Stimulated activated CD4-positive, alpha-beta T cell treated with anti-CD3 and anti-CD28 coated beads, Interleukin-2, amount 100 ng/mL, for 48 hours (primary cell): ENCODE measurements around the gene ANGPT4.

ENCODE experiments used
- DNase-seq, 2 donors: peaks; one replicate each; pipeline ENCODE4 v3.0.0-alpha.2; 2020

ANGPT4 gene, protein sequence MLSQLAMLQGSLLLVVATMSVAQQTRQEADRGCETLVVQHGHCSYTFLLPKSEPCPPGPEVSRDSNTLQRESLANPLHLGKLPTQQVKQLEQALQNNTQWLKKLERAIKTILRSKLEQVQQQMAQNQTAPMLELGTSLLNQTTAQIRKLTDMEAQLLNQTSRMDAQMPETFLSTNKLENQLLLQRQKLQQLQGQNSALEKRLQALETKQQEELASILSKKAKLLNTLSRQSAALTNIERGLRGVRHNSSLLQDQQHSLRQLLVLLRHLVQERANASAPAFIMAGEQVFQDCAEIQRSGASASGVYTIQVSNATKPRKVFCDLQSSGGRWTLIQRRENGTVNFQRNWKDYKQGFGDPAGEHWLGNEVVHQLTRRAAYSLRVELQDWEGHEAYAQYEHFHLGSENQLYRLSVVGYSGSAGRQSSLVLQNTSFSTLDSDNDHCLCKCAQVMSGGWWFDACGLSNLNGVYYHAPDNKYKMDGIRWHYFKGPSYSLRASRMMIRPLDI

DNA sequence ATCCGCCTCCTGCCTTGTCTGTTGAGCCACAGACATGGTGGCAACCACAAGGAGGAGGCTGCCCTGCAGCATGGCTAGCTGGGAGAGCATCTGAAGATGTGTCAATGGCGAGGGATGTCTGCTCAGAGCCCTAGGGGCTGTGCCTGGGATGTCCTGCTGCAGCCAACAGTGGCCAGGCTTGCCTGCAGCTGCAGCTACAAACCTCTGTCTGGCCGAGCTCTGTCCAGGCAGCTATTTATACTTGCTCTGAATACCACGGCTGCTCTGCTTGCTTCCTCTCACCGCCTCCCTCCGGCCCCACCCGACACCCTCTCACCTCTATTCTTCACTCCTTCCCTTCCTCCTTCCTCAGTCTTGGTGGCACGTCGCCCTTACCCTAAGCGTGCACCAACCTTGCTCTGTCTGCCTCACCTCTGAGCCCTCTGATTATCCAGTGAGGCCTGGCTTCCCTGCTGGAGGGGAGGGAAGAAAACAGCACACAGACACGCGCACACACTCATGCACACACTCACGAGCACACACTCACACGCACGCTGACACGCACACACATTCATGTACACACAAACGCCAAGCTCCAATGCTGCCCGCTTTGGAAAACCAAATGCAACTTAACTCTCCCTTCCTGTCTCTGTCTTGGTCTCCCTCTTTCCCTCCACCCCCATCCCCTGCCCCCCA is at the start of gene ANGPT4:
ANGPT4 (minus strand) TSS at position 210 of the 675 bp plus-strand sequence; CDS start at position 90, 120 bp downstream.
- no peak for DNase-seq

DNA sequence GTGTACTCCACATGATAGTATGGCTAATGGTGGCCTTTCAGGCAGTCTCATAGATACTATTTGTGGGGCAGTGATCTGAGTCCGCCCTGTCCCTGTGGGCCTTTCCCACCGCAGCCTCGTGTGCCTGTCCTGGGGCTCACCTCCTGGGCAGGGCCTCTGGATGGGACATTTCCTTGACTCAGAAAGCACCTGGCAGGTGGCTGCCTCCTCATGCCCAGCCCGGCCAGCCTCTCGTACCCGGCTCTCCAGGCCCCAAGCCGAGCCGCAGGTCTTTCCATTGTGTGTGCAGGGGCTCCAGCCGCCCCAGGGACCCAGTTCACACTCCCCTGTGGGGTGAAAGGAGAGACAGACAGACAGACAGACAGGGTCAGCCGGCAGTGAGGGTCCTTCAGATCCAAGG is 47.7 kb upstream of the ANGPT4 start:
- no peak for DNase-seq

DNA sequence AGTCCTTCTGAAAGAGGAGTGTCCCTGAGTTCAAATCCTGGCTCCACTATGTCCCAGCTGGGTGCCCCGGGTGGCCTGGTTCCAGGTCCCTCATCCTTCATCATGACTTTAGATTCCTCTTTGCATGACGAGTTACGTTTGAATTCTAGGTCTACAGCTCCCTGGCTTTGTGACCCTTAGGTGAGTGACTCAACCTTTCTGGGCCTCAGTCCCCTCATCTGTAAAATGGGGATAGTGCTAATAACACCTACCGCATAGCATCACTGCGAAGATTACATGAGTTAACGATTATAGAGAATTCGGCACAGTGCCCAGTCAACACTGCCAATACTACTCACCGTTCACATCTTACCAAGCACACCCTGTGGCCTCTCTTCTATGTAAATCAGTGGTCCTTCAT is 46.5 kb upstream of the ANGPT4 start:
- DNase-seq, result no peak

DNA sequence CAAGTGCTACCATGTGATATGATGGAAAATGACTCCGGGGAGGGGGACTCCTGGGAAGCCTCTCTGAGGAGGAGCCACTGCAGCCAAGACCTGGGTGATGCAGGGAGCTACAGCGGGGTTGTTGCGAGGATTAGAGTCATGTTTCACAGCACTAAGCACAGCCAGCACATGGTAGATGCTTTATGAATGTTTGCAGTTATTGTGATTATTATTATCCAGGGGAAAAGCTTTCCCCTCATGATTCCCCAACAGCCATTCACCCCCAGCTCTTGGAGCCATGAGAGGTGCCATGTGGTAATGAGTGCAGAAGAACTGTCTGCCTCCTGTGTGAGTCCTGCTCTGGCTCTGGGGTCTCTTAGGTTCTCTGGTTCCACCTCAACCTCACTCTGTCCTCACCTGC is 46.1 kb upstream of the ANGPT4 start:
- DNase-seq, result no peak

DNA sequence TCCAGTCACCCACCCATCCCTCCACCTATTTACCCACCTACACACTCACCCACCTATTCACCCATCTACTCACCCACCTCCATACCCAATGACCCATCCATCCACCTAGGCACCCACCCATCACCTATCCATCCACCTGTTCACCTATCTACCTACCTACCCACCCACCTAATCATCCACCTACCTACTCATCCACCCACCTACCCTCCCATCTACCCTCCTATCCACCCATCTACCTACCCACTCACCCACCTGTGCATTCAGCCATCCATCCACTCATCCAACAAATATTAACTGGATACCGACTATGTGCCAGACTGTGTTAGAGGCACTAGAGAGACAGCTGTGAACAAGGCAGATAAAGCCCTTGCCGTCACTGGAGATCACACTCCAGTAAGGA is 45.6 kb upstream of the ANGPT4 start:
- no peak for DNase-seq

DNA sequence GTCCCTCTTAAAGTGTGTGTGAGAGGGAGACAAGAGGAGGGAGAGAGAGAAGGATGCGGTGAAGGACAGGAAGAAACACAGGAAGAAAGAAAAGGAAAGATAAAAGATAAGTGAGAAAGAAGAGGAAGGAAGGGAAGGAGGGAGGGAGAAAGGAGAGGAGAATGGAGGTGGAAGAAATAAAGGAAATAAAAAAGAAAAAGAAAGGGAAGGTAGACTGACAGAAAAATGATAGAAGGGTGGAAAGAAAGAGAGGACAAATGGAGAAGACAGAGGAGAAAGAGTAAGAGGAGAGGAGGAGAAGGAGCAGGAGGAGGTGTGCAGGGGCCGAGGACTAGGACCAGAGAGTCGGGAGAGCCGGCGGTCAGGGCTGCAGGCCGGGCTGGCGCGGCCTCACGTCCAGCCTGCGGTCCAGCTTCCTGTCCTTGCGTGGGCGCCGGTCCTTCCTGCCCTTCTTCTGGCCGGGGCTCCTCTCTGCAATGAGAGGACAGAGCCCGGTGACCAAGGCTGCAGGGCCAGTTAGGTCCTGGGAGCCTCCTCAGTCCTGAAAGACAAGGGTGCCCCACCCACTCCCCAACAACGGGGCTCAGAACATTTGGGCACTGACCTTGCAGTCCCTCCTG is 44.0 kb upstream of the ANGPT4 start:
- DNase-seq, result no peak

DNA sequence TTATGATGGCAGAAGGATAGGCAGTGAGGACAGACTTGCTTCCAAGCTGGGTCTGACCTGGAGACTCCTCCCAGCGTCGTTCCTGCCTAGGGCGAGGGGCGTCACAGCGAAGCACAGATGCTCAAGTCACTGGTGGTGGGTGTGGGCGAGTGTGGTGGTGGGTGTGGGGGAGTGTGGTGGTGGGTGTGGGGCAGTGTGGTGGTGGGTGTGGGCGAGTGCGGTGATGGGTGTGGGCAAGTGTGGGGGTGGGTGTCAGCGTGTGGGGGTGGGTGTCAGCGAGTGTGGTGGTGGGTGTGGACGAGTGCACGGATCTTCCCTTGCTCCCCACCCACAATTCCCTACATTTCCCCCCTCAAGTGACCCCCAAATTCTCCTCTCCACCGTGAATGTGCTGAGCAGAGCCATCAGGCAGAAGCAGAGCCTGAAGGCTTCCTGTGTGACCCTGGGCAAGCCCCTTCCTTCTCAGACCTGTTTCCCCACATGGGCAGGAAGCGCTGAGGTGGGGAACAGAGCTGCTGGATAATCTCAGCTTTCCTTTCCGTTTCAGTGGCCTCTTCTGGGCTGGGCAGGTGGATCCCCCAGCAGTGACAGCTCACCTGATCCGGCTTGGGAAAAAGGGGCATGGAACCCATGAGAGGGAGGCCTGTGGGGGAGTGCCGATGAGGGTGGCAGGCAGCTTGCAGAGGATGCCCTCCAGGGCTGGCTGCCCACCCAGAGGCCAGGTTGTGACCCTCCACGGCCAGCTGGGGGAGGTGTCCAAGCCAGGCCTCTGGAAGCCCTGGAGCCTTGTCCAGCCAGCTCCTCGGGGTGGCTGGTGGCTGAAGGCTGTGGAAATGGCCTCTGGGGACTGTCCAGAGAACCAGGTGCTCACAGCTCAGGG is 43.0 kb upstream of the ANGPT4 start:
- no peak for DNase-seq

DNA sequence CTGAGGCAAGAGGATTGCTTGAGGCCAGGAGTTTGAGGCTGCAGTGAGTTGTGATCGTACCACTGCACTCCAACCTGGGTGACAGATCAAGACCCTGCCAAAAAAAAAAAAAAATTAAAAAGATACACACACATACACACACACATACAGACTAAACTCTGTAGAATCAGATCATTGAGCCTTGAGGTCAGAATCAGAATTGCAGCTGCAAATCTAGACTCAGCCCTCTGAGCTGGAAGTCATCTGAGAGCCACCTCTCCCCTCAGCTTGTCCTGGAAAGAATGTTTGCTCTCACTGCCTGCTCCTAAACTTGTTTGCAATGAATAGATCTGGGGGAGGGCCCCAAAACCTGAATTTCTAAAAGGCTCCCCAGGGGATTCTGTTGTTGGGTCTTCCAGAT is 41.4 kb upstream of the ANGPT4 start:
- DNase-seq, result no peak

DNA sequence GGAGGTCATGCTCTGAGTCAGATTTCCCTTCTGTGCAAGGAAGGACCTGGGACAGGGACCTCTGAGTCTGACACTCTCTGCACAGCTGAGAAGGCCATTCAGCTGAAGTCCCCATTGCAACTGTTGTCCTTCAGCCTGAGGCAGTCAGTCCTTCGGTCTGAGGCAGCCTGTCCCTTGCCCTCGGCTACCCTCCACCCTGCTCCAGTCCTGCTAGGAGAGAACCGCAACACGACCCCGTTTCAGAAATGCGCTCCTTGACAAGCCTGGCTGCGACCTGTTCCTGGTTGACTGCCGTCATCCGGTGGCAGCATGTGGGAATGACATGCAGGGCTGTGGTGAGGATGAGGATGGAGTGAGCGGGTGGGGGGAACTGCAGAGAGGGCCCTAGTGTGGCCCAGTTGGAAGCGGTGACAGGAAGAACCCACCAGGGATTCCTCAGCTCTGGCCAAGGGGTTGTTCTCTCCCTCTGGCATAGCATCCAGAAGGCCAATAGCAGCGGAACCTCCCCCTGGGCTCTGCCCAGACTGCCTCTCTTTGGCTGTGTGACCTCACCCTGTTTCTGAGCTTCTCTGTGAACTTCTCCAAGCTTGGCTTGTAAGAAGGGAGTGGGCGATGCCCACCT is 40.3 kb upstream of the ANGPT4 start:
- peak; percentile 72 to 76 for DNase-seq

DNA sequence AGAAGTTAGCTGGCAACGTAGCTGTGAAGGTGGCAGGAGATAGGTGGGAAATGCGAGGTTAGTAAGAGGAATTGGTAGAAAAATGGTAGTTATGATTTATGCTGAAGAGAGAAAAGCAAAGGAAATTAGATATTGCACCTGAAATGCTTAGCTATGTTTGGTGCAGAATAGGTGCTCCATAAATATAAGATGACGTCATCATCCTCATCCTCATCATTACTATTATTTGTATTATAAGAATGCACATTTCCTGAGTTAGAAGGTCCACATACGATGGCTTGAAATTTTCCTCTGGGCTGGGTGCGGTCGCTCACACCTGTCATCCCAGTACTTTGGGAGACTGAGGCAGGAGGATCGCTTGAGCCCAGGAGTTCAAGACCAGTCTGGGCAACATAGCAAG is 39.5 kb upstream of the ANGPT4 start:
- DNase-seq, result no peak

DNA sequence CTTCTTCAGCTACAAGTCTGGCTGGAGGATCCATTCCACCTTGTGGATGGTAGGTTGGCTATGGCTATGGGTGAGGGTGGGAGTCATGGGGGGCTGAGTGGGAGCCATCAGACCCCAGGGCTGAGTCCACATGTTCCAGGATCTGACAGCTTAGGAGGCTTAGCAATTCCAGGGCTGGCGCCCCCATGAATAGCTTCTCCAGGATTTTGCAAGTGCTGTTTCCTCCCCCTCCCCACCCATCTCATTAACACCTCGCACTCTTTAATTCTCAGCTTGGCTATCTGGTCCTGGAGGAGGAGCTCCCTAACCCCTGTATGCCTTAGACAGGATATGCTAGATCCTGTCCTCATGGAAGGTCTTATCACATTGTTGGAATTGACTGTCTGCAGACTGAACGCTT is 39.0 kb upstream of the ANGPT4 start:
- no peak for DNase-seq

DNA sequence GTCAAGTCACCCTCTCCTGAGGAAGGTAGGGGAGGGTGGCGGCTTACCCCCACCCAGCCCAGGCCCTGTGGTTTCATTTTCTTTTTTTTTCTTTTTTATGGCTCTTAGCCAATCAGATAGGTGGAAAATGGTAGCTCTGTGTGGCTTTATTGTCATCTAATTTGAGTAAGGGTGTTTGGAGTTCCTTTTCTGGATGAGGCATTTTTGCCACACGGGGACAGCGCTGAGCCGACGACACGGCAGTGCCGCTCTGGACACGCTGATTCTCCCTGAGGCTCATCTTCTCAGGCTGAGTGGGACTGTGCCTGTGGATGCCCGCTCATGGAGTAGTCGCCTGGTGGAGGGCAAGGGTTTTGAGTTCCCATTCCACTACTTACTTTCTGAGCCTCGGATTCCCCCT is 37.6 kb upstream of the ANGPT4 start:
- no peak for DNase-seq

DNA sequence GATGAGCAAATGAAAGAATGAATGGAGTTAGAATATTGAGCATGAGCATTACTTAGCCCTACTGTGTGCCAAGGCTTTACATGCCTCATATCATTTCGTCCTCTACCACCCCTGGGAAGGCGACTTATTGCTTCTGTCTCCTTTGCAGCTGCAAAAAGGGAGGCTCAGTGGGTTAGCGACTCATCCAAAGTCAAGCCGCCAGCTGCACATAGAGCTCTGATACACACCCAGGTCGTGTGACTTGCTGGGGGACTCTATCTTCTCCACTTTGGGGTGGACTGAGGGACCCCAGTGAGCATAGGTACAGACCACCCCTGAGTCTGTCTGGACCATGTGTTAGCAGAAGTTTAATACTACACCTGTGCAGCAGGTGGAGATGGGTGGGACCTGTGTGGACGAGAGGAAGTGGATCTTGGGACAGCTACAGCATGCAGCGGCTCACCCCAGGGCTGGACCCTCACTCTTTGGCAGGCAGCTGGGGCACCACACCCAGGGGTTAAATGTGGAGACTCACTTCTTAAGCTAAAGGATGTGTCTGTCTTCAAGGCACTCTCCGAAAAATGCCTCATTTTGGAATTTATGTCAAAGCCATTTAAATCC is 36.2 kb upstream of the ANGPT4 start:
- no peak for DNase-seq

DNA sequence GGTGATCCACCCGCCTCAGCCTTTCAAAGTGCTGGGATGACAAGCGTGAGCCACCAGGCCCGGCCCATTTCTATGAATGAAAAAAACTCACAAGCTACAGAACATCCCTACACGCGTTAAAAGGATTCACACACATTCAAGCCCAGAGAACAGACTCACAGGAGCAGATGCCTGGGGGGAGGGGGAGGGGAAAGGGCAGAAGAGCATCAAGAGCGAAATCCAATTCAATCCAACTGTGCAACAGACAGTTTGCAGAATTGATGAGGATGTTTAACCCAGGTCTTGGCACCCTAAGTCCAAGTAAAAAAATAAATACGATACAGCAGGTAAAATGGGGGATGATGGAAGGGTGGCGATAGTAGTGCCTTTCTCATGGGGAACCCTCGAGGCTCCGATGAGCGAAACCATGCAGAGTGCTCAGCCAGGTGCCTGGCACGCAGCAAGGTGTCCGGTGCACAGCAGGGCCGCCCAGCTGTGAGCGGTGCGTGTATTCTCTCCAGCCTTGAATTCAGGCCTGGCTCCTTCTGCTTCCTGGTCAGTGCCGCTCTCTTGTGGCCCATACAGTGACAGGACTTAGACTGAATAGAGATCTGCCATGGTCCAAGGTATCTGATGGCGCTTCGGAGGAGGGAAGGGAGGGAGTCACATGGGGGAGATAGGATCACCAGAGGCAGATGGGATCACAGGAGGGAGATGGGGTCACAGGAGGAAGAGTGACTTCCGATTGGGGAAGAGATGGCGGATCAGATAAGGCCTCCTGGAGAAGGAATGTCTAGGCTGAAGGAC is 35.4 kb upstream of the ANGPT4 start:
- DNase-seq, result no peak

DNA sequence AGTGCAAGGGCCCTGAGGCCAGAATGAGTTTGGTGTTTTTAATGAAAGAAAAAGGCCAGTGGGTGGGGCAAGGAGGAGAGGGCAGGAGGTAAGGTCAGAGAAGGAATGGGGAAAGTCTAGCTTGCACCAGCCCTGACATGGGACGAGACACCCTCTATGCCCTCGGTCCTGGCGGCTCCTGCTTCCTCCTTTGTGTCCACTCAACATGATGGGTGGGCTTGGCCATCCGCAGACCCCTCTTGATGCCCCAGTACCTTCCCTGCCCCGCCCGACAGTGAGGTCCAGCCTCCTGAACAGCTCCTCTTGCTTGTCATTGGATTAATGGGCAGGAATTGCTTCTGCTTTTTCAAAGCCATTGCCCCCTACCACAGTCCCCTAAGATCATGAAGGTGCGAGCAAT is 33.6 kb upstream of the ANGPT4 start:
- no peak for DNase-seq

DNA sequence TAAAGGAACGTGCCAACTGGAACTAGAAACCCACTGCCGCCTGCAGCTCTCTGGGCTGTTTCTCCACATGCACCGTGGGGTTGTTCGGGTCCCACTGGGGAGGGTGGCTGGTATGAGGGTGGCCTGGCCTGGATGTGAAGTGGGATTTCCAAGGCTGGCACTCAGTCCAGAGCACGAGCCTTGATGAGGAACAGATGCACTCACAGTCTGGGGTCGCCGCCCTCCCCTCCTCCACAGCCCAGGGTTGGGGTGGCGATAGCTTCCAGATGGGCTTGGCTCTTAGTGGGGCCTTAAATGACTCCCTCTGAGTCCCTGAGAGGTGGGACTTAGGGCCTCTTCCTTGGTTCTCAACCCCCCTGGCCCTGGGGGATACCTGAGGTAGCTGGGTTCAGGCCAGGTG is 30.7 kb upstream of the ANGPT4 start:
- DNase-seq, result no peak

DNA sequence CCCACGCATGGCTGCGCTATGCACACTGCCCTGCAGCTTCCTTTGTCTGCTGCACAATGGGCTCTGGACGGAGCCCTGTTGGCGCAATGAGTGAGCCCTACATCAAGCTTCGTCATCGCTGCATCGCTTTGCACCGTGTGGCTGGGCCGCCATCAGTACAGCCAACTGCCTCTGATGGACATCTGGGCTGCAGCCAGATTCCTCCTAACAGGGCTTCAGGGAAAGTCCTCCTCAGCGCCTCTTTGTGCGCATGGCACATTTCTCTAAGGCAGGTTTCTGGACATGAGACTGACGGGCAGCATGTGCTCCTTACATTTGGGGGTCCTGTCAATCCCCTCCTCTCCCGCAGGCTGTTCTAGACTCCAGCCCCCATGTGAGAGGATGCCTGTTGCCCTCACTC is 29.7 kb upstream of the ANGPT4 start:
- DNase-seq, result no peak

DNA sequence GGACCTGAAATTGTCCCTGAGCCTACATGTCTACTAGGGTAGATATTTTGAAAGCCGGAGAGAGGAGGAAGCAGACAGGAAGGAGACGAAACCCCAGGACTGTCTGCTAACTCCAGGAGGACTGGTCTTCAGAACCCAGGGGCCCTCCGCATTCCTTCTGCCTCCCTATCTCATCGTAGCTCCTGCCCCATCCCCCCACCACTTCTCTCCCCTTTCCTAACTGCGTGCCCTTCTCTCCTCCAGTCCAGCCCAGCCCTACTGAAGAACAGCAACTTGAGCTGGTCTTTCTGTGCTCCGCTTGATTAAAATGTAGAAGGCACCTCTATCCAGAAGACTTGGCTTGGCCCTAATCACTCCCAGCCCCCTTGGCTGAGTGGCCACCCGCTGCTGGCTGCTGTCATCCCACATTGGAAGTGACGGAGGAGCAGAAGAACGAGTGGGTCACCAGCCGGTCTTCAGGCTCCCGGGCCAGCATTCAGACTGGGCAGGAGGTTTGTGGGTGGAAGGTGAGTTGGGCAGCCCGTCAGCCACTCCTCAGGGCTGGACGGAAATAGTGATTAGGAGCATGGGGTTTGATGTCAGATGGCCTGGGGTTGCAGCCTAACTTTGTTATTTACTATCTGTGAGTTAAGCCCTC is 28.8 kb upstream of the ANGPT4 start:
- no peak for DNase-seq

DNA sequence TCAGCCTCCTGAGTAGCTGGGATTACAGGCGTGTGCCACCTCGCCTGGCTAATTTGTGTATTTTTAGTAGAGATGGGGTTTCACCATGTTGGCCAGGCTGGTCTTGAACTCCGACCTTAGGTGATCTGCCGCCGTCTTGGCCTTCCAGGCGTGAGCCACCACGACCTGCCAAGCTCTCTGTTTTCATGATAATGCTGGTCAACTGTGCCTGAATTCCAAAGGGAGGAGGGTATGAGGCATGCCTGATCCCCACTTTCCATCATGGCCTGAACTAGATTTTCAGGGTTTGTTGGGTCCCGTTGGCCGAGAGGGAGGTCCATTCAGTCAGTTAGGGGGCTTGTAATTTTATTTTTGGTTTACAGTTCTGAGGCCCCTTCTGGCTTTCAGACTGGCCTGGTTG is 28.0 kb upstream of the ANGPT4 start:
- no peak for DNase-seq

DNA sequence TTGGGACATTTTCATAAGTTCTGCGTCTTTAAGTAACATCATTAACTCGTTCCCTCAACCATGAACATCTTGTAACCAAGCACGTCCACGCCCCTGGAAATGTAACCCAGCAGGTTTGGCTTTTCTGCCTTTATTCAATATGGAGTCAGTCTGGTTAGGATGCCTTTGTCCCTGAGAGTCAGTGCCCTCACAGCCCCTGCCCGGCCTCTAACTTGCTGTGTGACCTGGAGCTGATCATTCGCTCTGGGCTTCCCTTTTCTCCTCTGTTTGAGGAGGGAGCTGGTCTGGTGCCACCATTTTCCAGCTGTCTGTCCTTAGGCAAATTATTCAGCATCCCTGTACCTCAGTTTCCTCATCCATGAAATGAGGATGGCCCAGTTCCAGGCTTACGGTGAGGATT is 26.5 kb upstream of the ANGPT4 start:
- DNase-seq, result no peak

DNA sequence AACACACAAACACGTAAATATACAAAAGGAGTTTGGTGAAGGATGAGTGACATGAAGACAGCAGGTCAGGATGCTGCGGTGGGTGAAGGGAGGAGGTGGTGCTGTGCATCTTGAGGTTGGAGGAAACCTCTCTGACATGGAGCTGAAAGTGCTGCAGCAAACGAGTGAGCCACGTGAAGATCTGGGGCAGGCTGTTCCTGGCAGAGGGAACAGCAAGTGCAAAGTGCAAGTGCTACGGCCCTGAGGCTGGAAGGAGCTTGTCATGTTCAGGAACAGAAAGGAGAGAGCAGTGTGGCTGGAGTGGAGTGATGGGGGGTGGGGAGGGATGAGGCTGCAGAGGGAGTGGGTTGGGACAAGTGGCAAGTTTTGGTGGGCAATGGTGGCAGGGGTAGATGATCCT is 24.8 kb upstream of the ANGPT4 start:
- DNase-seq, result no peak
